GM23338 (cell line): ENCODE data around the gene SLC34A3.

Experiments used
- CREB1 ChIP-seq: fragments of 250-450 bp; sonication (Bioruptor Pico); IDR thresholded peaks from 2 replicates; pipeline ENCODE4 v1.5.0; 2020; ENCODE audit warnings: low read depth, mild to moderate bottlenecking, moderate library complexity
- EZH2 ChIP-seq: fragments of 200-600 bp; sonication (generic); IDR thresholded peaks from one replicate; pipeline ENCODE4 v1.8.0; 2017; ENCODE audit warnings: antibody characterized with exemption, mild to moderate bottlenecking, low read depth; ENCODE audit not compliant: unreplicated experiment
- EZH2phosphoT487 ChIP-seq: fragments of 200-600 bp; sonication (generic); IDR thresholded peaks from one replicate; pipeline ENCODE4 v1.8.1; 2018; ENCODE audit warnings: antibody characterized with exemption; ENCODE audit not compliant: unreplicated experiment
- JUNB ChIP-seq: IDR thresholded peaks from one replicate; pipeline ENCODE4 v1.6.1; 2016; ENCODE audit warnings: antibody characterized with exemption; ENCODE audit not compliant: unreplicated experiment
- NANOG ChIP-seq: IDR thresholded peaks from 2 replicates; pipeline ENCODE4 v1.6.1; 2016; ENCODE audit warnings: antibody characterized with exemption, borderline replicate concordance
- POLR2AphosphoS5 ChIP-seq: IDR thresholded peaks from 2 replicates; pipeline ENCODE4 v1.6.1; 2016; ENCODE audit warnings: antibody characterized with exemption, low read depth
- STAT1 ChIP-seq: IDR thresholded peaks from one replicate; pipeline ENCODE4 v1.6.1; 2016; ENCODE audit warnings: antibody characterized with exemption; ENCODE audit not compliant: unreplicated experiment
- ZNF114 ChIP-seq: fragments of 250-450 bp; sonication (Bioruptor Pico); IDR thresholded peaks from 2 replicates; pipeline ENCODE4 v1.5.0; 2020; ENCODE audit warnings: mild to moderate bottlenecking, moderate library complexity
- TF ChIP-seq, protein P1 (sequence below), 2 experiments: fragments of 200-600 bp in 1 of 2; sonication (generic) in 1 of 2; conservative IDR thresholded peaks; 2 replicates each; pipeline versions ENCODE4 v1.5.1 to v1.6.1; 2016 to 2017; ENCODE audit warnings: antibody characterized with exemption in 2 of 2, low read depth in 2 of 2, mild to moderate bottlenecking in 2 of 2, moderate library complexity in 1 of 2
- TF ChIP-seq, protein P2 (sequence below): IDR thresholded peaks from 2 replicates; pipeline ENCODE4 v1.6.1; 2016; ENCODE audit warnings: antibody characterized with exemption
- TF ChIP-seq, protein P3 (sequence below): IDR thresholded peaks from one replicate; pipeline ENCODE4 v1.6.1; 2018; ENCODE audit warnings: antibody characterized with exemption; ENCODE audit not compliant: unreplicated experiment

DNA sequence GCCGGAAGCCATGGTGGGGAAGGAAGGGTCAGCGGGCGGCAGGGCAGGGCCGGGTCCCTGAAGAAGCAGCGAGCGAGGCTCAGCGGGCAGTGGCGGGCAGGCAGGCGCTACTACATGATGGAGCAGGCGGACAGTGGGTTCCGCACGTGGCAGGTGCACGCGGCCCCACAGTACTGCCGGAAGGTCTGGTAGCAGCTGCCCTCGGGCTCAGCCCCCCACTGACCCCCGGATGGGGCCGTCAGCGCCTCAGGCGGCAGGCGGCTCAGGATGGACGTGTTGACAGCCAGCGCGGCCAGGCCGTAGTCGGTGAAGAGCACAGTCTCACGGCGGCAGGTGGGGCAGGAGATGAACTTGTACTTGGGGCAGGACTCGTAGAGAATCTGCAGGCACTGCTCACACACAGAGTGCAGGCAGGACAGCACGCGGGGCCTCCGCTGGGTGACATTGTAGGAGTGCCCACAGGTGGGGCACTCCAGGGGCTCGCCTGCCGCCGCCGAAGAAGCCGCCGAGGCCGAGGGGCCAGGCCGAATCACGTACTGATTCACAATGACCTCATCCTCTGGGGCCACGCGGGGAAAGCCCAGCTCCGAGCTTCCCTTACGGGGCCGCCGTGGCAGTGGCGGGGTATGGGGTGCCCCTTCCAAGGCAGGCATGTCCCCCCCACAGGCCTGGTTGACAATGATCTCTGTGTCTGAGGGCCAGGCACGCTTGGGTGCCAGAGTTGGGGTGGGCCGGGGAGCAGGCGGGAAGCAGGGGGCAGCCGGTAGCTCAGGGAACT, 10.2 kb upstream of the SLC34A3 start:
- TF ChIP-seq, protein P1, sequence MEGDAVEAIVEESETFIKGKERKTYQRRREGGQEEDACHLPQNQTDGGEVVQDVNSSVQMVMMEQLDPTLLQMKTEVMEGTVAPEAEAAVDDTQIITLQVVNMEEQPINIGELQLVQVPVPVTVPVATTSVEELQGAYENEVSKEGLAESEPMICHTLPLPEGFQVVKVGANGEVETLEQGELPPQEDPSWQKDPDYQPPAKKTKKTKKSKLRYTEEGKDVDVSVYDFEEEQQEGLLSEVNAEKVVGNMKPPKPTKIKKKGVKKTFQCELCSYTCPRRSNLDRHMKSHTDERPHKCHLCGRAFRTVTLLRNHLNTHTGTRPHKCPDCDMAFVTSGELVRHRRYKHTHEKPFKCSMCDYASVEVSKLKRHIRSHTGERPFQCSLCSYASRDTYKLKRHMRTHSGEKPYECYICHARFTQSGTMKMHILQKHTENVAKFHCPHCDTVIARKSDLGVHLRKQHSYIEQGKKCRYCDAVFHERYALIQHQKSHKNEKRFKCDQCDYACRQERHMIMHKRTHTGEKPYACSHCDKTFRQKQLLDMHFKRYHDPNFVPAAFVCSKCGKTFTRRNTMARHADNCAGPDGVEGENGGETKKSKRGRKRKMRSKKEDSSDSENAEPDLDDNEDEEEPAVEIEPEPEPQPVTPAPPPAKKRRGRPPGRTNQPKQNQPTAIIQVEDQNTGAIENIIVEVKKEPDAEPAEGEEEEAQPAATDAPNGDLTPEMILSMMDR (conservative IDR thresholded peaks at IDR 0.05; ENCODE audit: low read depth in 2 of 2) = no peak
- TF ChIP-seq CREB1 (no peak), POLR2AphosphoS5 (no peak), EZH2phosphoT487 (no peak), EZH2 (no peak), ZNF114 (CRISPR knock-in tag) (no peak), JUNB (no peak), NANOG (no peak), STAT1 (no peak)
- TF ChIP-seq, protein P2, sequence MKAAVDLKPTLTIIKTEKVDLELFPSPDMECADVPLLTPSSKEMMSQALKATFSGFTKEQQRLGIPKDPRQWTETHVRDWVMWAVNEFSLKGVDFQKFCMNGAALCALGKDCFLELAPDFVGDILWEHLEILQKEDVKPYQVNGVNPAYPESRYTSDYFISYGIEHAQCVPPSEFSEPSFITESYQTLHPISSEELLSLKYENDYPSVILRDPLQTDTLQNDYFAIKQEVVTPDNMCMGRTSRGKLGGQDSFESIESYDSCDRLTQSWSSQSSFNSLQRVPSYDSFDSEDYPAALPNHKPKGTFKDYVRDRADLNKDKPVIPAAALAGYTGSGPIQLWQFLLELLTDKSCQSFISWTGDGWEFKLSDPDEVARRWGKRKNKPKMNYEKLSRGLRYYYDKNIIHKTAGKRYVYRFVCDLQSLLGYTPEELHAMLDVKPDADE = no peak
- TF ChIP-seq, protein P3, sequence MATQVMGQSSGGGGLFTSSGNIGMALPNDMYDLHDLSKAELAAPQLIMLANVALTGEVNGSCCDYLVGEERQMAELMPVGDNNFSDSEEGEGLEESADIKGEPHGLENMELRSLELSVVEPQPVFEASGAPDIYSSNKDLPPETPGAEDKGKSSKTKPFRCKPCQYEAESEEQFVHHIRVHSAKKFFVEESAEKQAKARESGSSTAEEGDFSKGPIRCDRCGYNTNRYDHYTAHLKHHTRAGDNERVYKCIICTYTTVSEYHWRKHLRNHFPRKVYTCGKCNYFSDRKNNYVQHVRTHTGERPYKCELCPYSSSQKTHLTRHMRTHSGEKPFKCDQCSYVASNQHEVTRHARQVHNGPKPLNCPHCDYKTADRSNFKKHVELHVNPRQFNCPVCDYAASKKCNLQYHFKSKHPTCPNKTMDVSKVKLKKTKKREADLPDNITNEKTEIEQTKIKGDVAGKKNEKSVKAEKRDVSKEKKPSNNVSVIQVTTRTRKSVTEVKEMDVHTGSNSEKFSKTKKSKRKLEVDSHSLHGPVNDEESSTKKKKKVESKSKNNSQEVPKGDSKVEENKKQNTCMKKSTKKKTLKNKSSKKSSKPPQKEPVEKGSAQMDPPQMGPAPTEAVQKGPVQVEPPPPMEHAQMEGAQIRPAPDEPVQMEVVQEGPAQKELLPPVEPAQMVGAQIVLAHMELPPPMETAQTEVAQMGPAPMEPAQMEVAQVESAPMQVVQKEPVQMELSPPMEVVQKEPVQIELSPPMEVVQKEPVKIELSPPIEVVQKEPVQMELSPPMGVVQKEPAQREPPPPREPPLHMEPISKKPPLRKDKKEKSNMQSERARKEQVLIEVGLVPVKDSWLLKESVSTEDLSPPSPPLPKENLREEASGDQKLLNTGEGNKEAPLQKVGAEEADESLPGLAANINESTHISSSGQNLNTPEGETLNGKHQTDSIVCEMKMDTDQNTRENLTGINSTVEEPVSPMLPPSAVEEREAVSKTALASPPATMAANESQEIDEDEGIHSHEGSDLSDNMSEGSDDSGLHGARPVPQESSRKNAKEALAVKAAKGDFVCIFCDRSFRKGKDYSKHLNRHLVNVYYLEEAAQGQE = no peak
